Measurements from ENCODE around the gene NKX2-2. TPM values are rescaled to one million over a fixed set of nuclear protein-coding genes. Genes with fewer than 3 reads are reported as not detected.
A peak's percentile ranks its signal among the peaks of the same experiment; 100 is the strongest.

NKX2-2 gene
- polyA plus RNA-seq, 4 donors = 0.54 to 3.7 (median 0.88) TPM

DNA sequence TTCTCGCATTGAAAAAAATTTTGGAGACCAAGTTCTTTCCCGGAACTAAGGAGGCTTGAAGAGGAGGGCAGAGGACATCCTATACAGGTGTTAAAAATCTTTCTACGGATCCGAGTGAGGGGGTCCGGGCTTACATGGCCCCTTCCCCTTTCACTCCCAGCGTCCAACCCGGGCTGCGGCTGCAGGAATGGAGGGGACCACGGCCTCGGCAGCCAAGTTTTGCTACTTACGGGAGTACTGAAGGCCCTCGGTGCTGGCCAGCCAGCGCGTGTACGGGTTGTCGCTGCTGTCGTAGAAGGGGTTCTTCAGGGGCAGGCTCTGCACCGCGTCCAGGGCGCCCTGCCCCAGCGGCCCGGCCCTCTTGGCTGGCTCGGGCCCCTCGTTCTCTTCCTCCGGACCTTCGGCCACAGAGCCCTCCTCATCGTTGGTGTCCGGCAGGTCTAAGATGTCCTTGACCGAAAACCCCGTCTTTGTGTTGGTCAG is 642 bp downstream of the NKX2-2 start:
- Histone ChIP-seq H3K27me3 (ENCODE audit: control insufficient read depth in 3 of 3, insufficient read depth in 3 of 3, low read length in 3 of 3) (peaks cover 33 to 95% (median 67%) of the 10 kb centered on the region in 3 donors), H3K4me1 (ENCODE audit: control insufficient read depth in 3 of 3, insufficient read depth in 2 of 3, low read depth in 1 of 3, low read length in 2 of 3) (peaks cover 0 to 11% (median 10%) of the 10 kb centered on the region in 3 donors), H3K27ac (ENCODE audit: low read depth in 1 of 3, low read length in 2 of 3) (no peak overlapping the region), H3K36me3 (ENCODE audit: control insufficient read depth in 3 of 3, insufficient read depth in 2 of 3, low read depth in 1 of 3, low read length in 3 of 3) (no peaks in the 10 kb centered on the region), H3K9me3 (ENCODE audit: control insufficient read depth in 2 of 2, insufficient read depth in 1 of 2, low read depth in 1 of 2, low read length in 1 of 2) (no peaks in the 10 kb centered on the region), H3K4me3 (ENCODE audit: low read depth in 1 of 3, low read length in 3 of 3) (no peak overlapping the region)
- 4 to 7% (median 5%) methylated on average over 29 to 30 of the region's 30 CpGs for WGBS, 3 donors
- FAIRE-seq (no peak), DNase-seq (peak in 1 of 2 donors; percentile 13)

DNA sequence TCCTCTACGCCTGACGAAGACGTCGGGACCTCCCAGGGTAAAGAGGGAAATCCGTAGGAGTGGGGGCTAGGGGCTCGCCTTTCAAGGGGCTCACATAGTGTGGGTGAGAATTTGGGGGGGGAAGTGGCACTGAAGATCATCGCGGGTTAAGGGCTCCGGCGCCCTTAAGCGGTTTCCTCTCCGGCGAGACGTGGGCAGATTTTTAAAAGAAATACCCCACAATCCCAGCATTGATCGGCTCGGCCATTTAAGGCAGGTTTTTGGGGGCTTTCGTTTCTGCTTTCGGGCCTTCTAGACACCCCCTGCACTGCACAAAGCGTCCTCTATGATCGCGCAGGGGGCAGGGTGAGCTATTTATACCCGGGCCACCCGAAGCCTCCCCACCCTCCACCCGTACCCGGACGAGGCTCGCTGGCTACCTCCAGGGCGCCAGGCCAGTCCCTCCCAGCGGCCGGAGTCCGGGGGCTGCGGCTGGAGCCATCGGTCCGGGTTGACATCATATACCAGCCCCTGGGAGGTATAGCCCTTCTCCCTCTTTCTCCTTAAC is 1.2 kb downstream of the NKX2-2 start:
- FAIRE-seq = no peak
- H3K27me3 ChIP-seq (ENCODE audit: control insufficient read depth in 3 of 3, insufficient read depth in 3 of 3, low read length in 3 of 3) = peaks cover 33 to 95% (median 65%) of the 10 kb centered on the region in 3 donors
- no peak overlapping the region for H3K4me3 ChIP-seq (ENCODE audit: low read depth in 1 of 3, low read length in 3 of 3)
- H3K27ac ChIP-seq (ENCODE audit: low read depth in 1 of 3, low read length in 2 of 3) = no peak overlapping the region
- no peaks in the 10 kb centered on the region for H3K36me3 ChIP-seq (ENCODE audit: control insufficient read depth in 3 of 3, insufficient read depth in 2 of 3, low read depth in 1 of 3, low read length in 3 of 3)
- peaks cover 0 to 11% (median 10%) of the 10 kb centered on the region in 3 donors for H3K4me1 ChIP-seq (ENCODE audit: control insufficient read depth in 3 of 3, insufficient read depth in 2 of 3, low read depth in 1 of 3, low read length in 2 of 3)
- no peak for DNase-seq
- WGBS, 3 donors = 1 to 3% (median 2%) methylated on average over 33 to 34 of the region's 34 CpGs
- no peaks in the 10 kb centered on the region for H3K9me3 ChIP-seq (ENCODE audit: control insufficient read depth in 2 of 2, insufficient read depth in 1 of 2, low read depth in 1 of 2, low read length in 1 of 2)

DNA sequence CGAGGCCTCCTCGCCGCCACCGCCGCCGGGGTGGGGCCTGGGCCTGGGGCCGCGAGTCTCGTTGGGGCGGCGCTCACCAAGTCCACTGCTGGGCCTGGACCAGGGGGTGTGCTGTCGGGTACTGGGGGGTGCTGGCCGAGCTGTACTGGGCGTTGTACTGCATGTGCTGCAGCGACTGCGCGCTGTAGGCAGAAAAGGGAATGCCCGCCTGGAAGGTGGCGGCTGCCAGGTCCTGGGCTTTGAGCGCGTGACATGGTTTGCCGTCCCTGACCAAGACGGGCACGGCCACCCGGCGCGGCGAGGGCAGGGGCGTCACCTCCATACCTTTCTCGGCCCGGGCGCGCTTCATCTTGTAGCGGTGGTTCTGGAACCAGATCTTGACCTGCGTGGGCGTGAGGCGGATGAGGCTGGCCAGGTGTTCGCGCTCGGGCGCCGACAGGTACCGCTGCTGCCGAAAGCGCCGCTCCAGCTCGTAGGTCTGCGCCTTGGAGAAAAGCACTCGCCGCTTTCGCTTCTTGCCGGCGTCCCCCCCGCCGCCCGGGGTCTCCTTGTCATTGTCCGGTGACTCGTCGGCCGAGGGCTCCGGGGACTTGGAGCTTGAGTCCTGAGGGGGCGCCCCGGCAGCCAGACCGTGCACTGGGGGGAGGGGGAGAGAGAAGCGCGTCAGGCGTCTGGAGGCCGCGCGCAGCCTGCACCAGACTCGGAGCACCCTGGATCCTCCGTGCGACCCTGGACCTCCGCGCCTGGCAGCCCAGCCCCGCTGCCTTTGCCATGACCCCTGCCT is 1.8 kb downstream of the NKX2-2 start:
- WGBS, 3 donors = 3 to 8% (median 6%) methylated on average over 62 to 76 of the region's 76 CpGs
- H3K4me3 ChIP-seq (ENCODE audit: low read depth in 1 of 3, low read length in 3 of 3) = no peak overlapping the region
- H3K27ac ChIP-seq (ENCODE audit: low read depth in 1 of 3, low read length in 2 of 3) = no peak overlapping the region
- H3K9me3 ChIP-seq (ENCODE audit: control insufficient read depth in 2 of 2, insufficient read depth in 1 of 2, low read depth in 1 of 2, low read length in 1 of 2) = no peaks in the 10 kb centered on the region
- peaks cover 36 to 95% (median 65%) of the 10 kb centered on the region in 3 donors for H3K27me3 ChIP-seq (ENCODE audit: control insufficient read depth in 3 of 3, insufficient read depth in 3 of 3, low read length in 3 of 3)
- H3K4me1 ChIP-seq (ENCODE audit: control insufficient read depth in 3 of 3, insufficient read depth in 2 of 3, low read depth in 1 of 3, low read length in 2 of 3) = peaks cover 0 to 11% (median 10%) of the 10 kb centered on the region in 3 donors
- FAIRE-seq (no peak), DNase-seq (peak in 1 of 2 donors; percentile 39)
- no peaks in the 10 kb centered on the region for H3K36me3 ChIP-seq (ENCODE audit: control insufficient read depth in 3 of 3, insufficient read depth in 2 of 3, low read depth in 1 of 3, low read length in 3 of 3)

DNA sequence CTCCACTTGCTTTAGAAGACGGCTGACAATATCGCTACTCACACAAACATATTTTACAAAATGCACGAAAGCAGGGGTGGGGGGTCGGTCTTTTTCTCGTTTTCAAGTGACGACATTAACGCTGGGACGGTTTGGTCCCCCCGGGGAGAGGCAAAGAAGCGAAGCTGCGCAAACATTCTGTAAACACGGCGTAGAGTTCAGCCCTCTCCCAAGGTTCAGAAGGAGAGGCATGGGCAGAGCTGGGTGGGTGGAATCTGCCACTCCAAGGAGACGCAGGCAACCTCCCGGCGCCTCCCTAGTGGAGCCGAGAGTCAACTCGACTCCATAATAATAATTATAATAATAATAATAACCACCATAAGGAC is 2.4 kb downstream of the NKX2-2 start:
- FAIRE-seq (no peak), DNase-seq (no peak)
- H3K27ac ChIP-seq (ENCODE audit: low read depth in 1 of 3, low read length in 2 of 3) = no peak overlapping the region
- no peaks in the 10 kb centered on the region for H3K36me3 ChIP-seq (ENCODE audit: control insufficient read depth in 3 of 3, insufficient read depth in 2 of 3, low read depth in 1 of 3, low read length in 3 of 3)
- H3K9me3 ChIP-seq (ENCODE audit: control insufficient read depth in 2 of 2, insufficient read depth in 1 of 2, low read depth in 1 of 2, low read length in 1 of 2) = no peaks in the 10 kb centered on the region
- peaks cover 0 to 11% (median 10%) of the 10 kb centered on the region in 3 donors for H3K4me1 ChIP-seq (ENCODE audit: control insufficient read depth in 3 of 3, insufficient read depth in 2 of 3, low read depth in 1 of 3, low read length in 2 of 3)
- whole genome bisulfite sequencing, 3 donors = 13 to 23% (median 21%) methylated on average over 18 of the region's 18 CpGs
- H3K4me3 ChIP-seq (ENCODE audit: low read depth in 1 of 3, low read length in 3 of 3) = no peak overlapping the region
- H3K27me3 ChIP-seq (ENCODE audit: control insufficient read depth in 3 of 3, insufficient read depth in 3 of 3, low read length in 3 of 3) = peaks cover 36 to 95% (median 67%) of the 10 kb centered on the region in 3 donors

DNA sequence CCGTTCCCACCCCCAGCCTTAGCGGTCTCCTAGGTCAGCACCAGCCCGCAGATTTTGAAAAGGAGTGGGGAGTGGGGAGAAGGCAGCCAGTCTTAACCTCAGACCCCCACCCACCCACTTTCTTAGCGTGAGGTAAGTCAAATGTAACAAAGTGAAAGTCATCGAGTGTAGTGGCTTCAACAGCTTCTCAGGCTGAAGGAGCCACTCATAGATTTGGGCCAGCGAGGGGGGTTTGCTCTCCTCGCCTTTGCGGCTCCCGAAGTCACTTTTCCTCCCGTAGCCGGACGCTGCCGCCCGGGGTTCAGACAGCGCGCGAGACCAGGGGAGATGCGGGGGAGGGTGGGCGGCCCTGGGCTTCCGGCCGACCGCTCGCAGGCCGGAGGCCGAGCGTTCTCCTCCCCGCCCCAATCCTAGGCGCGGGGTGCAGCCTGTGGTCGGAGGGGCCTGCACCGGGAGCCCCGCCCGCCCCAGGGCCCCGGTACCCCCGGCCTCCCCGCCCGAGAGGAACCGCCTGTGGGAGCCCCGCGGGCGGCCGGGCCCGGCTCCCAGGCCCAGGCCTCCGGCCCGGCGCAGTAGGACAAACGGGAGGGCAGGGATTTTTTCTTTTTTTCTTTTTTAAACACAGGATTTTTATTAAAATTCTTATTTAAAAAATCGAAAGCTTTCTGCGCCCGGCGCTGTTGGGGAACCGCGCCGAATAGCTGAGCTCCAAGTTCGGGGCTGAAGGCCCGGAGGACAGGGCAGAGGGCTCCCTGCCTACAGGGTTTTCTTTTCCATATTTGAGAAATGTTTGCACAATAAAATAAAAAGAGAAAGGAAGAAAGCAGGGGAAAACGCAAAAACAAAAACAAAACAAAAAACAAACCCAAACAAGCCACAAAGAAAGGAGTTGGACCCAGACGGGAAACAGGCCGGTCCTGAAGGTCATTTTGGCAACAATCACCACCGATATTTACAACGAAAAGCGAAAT is 3.2 kb downstream of the NKX2-2 start:
- Histone ChIP-seq H3K4me1 (ENCODE audit: control insufficient read depth in 3 of 3, insufficient read depth in 2 of 3, low read depth in 1 of 3, low read length in 2 of 3) (peaks cover 0 to 11% (median 10%) of the 10 kb centered on the region in 3 donors), H3K9me3 (ENCODE audit: control insufficient read depth in 2 of 2, insufficient read depth in 1 of 2, low read depth in 1 of 2, low read length in 1 of 2) (no peaks in the 10 kb centered on the region), H3K36me3 (ENCODE audit: control insufficient read depth in 3 of 3, insufficient read depth in 2 of 3, low read depth in 1 of 3, low read length in 3 of 3) (no peaks in the 10 kb centered on the region), H3K27me3 (ENCODE audit: control insufficient read depth in 3 of 3, insufficient read depth in 3 of 3, low read length in 3 of 3) (peaks cover 35 to 94% (median 72%) of the 10 kb centered on the region in 3 donors), H3K27ac (ENCODE audit: low read depth in 1 of 3, low read length in 2 of 3) (no peak overlapping the region), H3K4me3 (ENCODE audit: low read depth in 1 of 3, low read length in 3 of 3) (peak overlapping the region; percentile 2 to 40 (median 12))
- DNase-seq = peak in 1 of 2 donors; percentile 29
- 7 to 15% (median 9%) methylated on average over 51 to 62 of the region's 62 CpGs for WGBS, 3 donors
- no peak for FAIRE-seq

DNA sequence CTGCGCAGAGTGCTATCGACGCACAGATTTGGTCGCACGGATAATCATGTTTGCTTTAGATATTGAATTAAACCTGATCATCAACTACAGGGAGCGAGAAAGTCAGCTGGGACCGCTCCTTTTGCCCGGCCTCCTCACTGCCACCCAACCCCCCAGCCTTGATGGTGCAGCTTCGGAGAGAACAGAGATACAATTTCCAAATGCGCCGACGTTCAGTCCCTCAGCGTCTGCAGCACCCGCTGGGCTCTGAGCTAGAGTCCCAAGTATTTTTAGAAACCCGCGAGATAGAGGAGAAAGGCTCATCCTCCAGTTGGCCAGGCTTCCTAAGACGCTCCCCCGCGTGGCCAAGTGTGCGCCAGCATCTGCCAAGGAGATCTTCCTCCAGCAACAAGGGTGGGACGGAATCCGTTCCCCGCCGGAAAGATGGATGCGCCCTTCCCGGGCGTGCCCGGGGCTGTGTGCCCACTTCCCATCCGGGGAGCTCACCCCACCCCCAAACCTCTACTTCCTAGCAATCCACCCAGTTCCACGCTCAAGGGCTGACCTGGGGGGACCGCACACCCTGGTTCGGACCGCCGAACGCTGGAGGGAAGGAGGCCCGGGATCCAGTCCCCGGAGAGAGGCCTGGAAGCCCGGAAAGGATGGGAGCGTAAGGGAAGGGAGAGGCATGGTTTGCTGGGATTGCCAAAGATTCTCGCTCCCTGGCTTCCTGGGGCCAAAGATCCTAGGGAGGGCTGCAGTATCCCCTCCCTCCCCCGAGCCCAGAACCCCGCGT is 4.1 kb downstream of the NKX2-2 start:
- Histone ChIP-seq H3K27ac (ENCODE audit: low read depth in 1 of 3, low read length in 2 of 3) (no peak overlapping the region), H3K9me3 (ENCODE audit: control insufficient read depth in 2 of 2, insufficient read depth in 1 of 2, low read depth in 1 of 2, low read length in 1 of 2) (no peaks in the 10 kb centered on the region), H3K27me3 (ENCODE audit: control insufficient read depth in 3 of 3, insufficient read depth in 3 of 3, low read length in 3 of 3) (peaks cover 29 to 94% (median 66%) of the 10 kb centered on the region in 3 donors), H3K4me1 (ENCODE audit: control insufficient read depth in 3 of 3, insufficient read depth in 2 of 3, low read depth in 1 of 3, low read length in 2 of 3) (peaks cover 0 to 14% (median 9%) of the 10 kb centered on the region in 3 donors), H3K36me3 (ENCODE audit: control insufficient read depth in 3 of 3, insufficient read depth in 2 of 3, low read depth in 1 of 3, low read length in 3 of 3) (no peaks in the 10 kb centered on the region), H3K4me3 (ENCODE audit: low read depth in 1 of 3, low read length in 3 of 3) (no peak overlapping the region)
- 1 to 11% (median 2%) methylated on average over 43 of the region's 43 CpGs for WGBS, 3 donors
- DNase-seq = peak in 1 of 2 donors; percentile 27
- FAIRE-seq = no peak

DNA sequence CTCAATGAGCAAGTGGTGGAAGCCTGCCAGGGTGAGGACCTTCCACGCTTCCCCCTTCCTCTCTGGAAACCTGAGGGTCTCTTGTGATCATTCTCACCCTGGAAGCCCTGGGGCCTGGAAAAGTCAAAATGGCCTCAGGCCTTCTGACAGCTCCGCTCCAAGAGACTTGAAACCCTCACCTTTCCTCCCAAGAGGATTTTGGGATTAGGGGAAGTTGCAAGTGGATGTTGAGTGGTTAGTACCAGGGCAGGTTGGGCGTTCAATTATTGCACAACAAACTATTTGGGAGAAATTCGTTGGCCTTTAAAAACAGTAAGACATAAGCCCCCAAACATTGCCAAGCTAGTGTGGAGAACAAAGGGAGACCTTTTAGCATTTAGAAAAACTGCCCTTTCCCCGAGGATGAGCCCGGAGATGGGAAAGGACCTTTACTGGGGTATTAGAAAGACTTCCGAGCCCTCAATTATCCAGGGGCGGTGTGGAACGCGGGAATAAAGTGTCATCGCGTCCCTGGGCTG is 4.7 kb downstream of the NKX2-2 start:
- Histone ChIP-seq H3K4me1 (ENCODE audit: control insufficient read depth in 3 of 3, insufficient read depth in 2 of 3, low read depth in 1 of 3, low read length in 2 of 3) (peaks cover 0 to 14% (median 5%) of the 10 kb centered on the region in 3 donors), H3K27me3 (ENCODE audit: control insufficient read depth in 3 of 3, insufficient read depth in 3 of 3, low read length in 3 of 3) (peaks cover 29 to 94% (median 62%) of the 10 kb centered on the region in 3 donors), H3K36me3 (ENCODE audit: control insufficient read depth in 3 of 3, insufficient read depth in 2 of 3, low read depth in 1 of 3, low read length in 3 of 3) (no peaks in the 10 kb centered on the region), H3K27ac (ENCODE audit: low read depth in 1 of 3, low read length in 2 of 3) (no peak overlapping the region), H3K9me3 (ENCODE audit: control insufficient read depth in 2 of 2, insufficient read depth in 1 of 2, low read depth in 1 of 2, low read length in 1 of 2) (no peaks in the 10 kb centered on the region), H3K4me3 (ENCODE audit: low read depth in 1 of 3, low read length in 3 of 3) (no peak overlapping the region)
- no peak for DNase-seq
- WGBS, 3 donors = 5 to 10% (median 9%) methylated on average over 12 of the region's 12 CpGs
- FAIRE-seq = no peak

Measured in small intestine (tissue), 7 donors.